Muscle layer of duodenum (tissue), 2 donors: ENCODE results near the gene NOC2L.

Experiments
- H3K27ac ChIP-seq: one replicate; pipeline ENCODE4 v1.7.0; 2013; ENCODE audit warnings: mild to moderate bottlenecking, low read length
- H3K27me3 ChIP-seq: one replicate; pipeline ENCODE4 v1.7.0; 2013; ENCODE audit warnings: low read depth, mild to moderate bottlenecking, control low read depth, low read length
- H3K36me3 ChIP-seq, 2 donors: one replicate each; pipeline ENCODE4 v1.7.0; 2013; ENCODE audit warnings: low read length in 2 of 2, control low read depth in 1 of 2, mild to moderate bottlenecking in 1 of 2; ENCODE audit not compliant: insufficient read depth in 2 of 2, control insufficient read depth in 1 of 2
- H3K4me1 ChIP-seq, 2 donors: one replicate each; pipeline ENCODE4 v1.7.0; 2013; ENCODE audit warnings: low read length in 2 of 2, mild to moderate bottlenecking in 2 of 2, control low read depth in 1 of 2, moderate library complexity in 1 of 2; ENCODE audit not compliant: insufficient read depth in 2 of 2, control insufficient read depth in 1 of 2
- H3K4me3 ChIP-seq, 2 donors: one replicate each; pipeline ENCODE4 v1.7.0; 2013; ENCODE audit warnings: low read length in 2 of 2, low read depth in 1 of 2, mild to moderate bottlenecking in 1 of 2
- H3K9me3 ChIP-seq, 2 donors: one replicate each; pipeline ENCODE4 v1.7.0; 2013; ENCODE audit warnings: low read length in 2 of 2, control low read depth in 1 of 2, mild to moderate bottlenecking in 1 of 2; ENCODE audit not compliant: control insufficient read depth in 1 of 2
- donor health status: healthy.

NOC2L gene

DNA sequence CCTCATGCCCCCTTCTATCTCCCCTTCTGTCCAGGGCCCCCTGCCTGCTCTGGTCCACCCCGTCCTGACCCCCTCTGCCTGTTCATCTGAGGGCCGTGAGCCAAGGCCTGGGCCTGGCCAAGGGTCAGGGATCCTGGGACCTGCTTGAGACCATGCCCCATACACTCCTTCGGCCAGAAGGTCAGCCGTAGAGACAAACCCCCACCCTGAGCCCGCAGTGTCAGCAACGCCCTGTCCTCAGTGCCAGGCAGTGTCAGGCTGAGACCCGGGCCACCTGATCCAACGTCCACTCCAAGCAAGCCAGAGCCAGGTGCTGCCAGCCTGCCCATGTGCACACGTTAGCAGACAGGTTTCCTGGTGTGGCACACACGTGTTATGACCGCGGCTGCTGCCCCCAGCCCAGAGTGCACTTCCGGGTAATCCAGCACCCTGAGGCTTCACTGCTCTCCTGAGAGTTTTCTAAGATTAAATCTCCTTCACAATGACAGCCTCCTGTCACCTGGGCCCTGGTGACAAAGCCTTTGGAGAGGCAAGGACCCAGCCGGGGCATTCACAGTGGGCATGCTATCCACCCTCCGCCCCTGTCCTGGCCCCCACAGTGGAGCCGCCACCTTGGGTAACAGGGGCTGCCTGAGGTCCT is 45.4 kb downstream of the NOC2L start:
- H3K9me3 ChIP-seq: no peaks in the 10 kb centered on the region
- peaks cover 0 to 5% of the 10 kb centered on the region in 2 donors for H3K4me1 ChIP-seq
- H3K27me3 ChIP-seq: peaks cover 21% of the 10 kb centered on the region
- H3K27ac ChIP-seq: no peak overlapping the region
- no peak overlapping the region for H3K4me3 ChIP-seq
- H3K36me3 ChIP-seq: no peaks in the 10 kb centered on the region

DNA sequence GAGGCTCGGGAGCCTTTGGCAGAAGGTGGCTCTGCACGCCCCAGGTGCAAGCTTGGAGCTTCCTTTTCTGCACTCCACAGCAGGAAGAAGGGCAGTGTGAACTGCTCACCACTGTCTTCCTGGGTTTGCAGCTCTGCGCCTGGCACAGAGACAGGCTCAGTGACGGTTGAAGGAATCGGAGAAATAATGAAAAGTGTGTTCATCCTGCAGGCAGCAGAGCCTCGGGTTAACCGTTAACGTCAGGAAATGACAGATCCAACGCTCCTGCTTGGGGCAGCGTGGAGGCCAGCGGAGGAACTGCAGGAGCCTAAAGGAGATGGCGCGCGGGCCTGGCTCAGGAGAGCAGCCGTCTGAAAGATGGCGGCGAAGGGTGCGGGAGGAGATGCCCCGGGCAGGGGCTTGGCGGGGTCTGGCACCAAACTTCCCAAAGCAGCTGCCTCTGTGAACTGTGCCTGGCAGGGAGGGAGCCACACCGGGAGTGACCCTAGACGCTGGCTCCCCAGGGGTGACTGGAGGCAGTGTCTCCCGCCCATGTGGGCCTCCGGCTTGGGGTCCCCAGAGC is 46.2 kb downstream of the NOC2L start:
- Histone ChIP-seq H3K27me3 (peaks cover 13% of the 10 kb centered on the region), H3K4me3 (no peak overlapping the region), H3K36me3 (no peaks in the 10 kb centered on the region), H3K27ac (no peak overlapping the region), H3K9me3 (no peaks in the 10 kb centered on the region), H3K4me1 (peaks cover 0 to 5% of the 10 kb centered on the region in 2 donors)

DNA sequence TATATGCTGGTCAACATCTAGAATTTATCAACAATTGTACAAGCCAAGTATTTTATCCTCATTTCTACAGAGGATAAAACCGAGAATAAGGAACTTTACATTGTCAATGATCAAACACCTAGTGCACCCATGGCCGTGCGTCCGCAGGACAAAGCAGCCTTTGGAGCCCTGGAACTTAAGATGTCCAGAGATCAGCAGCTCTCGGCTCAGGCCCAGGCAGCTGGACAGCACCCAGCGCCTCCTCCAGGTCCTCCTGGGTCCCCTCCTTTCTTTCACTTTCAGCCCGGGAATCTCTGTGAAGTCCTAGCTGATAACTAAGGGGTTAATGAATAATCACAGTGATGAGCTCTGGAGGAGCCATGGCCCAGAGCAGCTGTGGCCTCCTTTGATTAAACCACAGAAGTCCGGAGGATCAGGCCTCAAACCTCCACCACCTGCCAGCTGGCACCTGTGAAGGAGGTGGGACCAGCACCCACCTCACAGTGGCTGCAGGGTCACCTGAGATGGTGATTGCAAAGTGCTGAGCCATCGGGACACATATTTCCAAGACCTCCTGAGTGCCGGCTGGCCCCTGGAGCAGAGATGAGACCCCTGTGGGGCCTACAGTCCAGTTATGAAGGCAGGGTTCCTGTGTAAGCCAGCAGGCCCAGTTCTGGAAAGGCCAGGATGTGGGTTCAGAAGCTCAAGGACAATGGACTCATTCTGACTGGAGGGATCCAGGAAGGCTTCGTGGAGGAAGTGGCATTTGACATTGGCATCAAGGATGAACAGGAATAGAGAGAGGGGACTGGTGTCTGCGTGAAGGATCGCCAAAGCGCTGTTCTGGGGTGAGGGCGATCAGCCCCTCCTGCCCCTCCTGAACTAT is 46.9 kb downstream of the NOC2L start:
- peaks cover 0 to 5% of the 10 kb centered on the region in 2 donors for H3K4me1 ChIP-seq
- H3K36me3 ChIP-seq: no peaks in the 10 kb centered on the region
- no peak overlapping the region for H3K4me3 ChIP-seq
- H3K27ac ChIP-seq: no peak overlapping the region
- peaks cover 13% of the 10 kb centered on the region for H3K27me3 ChIP-seq
- H3K9me3 ChIP-seq: no peaks in the 10 kb centered on the region

DNA sequence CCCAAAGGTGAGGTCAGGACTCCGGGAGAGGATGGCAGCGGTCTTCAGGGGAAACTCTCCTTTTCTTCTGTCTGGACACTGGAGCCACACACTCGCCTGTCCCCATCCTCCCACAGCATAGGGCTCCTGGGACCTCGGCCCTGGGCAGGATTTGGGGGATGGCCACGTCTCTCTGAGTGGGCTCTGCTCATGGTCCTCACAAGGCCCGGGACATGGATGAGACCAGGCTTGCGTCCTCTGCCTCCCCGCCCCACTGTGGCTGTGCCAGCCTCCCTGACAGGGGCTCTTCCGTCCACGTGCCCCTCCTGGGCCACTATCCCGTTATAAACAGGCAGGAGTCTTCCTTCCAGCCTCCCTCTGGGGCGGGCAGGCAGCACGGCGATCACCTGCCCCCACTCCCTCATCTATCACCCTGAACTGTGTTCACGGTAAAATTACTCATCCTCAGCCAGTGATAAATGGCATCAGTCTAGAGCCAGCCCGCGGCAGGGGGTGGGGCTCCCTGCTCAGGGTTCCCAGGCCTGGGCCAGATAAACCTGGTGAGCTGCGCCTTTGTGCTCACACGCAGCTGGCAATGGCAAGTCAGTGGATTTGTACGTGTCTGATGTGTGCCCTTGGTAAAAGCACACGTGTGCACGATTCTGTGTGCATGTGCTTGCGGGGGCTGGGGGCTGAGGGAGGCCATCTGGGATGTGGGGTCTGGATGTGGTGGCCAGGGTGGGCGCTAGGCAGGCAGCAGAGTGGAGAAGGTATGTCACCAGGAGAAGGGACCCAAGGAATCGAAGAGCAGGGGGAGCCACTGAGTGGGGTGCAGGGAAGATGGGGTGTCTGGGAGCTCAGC is 48.0 kb downstream of the NOC2L start:
- H3K27me3 ChIP-seq: peaks cover 16% of the 10 kb centered on the region
- H3K4me1 ChIP-seq: peaks cover 0 to 8% of the 10 kb centered on the region in 2 donors
- no peaks in the 10 kb centered on the region for H3K36me3 ChIP-seq
- no peak overlapping the region for H3K4me3 ChIP-seq
- no peaks in the 10 kb centered on the region for H3K9me3 ChIP-seq
- no peak overlapping the region for H3K27ac ChIP-seq

DNA sequence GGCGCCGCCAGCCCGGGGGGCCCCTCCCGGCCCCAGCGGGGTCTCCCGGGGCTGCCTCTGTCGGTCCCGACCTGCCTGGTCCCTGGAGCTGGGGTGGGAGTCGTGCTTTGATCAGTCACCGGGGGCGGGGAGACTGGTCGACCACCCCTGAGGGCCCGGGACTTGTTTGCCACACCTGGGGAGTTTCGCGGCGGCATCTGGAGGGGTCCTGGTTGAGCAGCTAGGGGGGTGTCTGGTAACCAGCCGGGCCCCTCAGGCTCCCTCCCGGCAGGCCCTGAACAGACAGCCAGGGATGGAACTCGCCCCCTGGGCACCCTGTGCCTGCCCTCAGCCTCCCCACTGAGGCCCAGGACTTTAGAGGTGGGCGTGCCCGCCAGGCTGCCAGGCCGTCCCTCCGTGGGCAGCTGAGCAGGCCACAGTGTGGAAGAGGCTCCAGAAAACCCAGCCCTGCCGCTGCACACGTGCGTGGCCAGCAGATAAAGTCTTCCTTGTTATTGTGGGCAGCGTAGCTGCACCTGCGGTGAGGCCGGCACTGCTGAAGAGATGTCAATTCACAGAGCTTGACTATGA is 48.7 kb downstream of the NOC2L start:
- peaks cover 0 to 15% of the 10 kb centered on the region in 2 donors for H3K4me1 ChIP-seq
- peak overlapping the region in 1 of 2 donors; percentile 32 for H3K4me3 ChIP-seq
- no peaks in the 10 kb centered on the region for H3K9me3 ChIP-seq
- no peaks in the 10 kb centered on the region for H3K36me3 ChIP-seq
- H3K27ac ChIP-seq: no peak overlapping the region
- H3K27me3 ChIP-seq: peaks cover 11% of the 10 kb centered on the region

DNA sequence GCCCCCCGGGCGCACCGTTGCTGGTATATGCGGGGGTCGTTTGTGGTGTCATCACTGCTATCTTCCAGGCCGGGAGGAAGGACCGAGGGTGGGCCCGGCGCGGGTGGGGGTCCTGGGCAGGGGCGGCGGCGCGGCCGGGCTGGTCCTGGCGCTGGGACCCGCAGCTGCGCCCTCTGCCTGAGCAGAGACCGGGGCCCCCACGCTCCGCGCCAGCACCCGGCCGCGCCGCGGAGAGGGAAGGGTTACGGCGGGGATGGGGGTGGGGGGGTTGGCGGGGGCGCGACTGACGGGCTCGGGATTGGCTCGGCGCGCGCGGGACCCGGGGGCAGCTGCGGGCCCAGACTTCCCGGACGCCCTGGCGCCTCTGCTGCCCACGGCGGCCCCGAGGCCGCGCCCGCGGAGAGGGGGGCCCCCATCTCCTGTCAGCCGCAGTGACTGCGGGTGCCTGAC is 49.2 kb downstream of the NOC2L start:
- Histone ChIP-seq H3K27ac (no peak overlapping the region), H3K9me3 (no peaks in the 10 kb centered on the region), H3K4me1 (peaks cover 0 to 20% of the 10 kb centered on the region in 2 donors), H3K27me3 (peaks cover 11% of the 10 kb centered on the region), H3K4me3 (peak overlapping the region in 1 of 2 donors; percentile 32), H3K36me3 (no peaks in the 10 kb centered on the region)

DNA sequence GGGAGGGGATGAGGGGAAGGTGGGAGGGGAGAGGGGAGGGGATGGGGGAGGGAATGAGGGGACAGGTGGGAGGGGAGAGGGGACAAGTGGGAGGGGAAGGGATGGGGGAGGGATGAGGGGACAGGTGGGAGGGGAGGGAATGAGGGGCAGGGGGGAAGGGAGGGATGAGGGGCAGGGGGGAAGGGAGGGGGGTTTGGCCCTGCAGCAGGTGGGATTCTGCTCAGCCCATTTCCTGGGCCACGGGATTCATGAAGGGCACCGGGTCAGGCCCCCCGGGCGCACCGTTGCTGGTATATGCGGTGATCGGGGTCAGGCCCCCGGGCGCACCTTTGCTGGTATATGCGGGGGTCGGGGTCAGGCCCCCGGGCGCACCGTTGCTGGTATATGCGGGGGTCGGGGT is 50.4 kb downstream of the NOC2L start:
- peaks cover 11% of the 10 kb centered on the region for H3K27me3 ChIP-seq
- H3K4me1 ChIP-seq: peaks cover 0 to 26% of the 10 kb centered on the region in 2 donors
- H3K4me3 ChIP-seq: no peak overlapping the region

DNA sequence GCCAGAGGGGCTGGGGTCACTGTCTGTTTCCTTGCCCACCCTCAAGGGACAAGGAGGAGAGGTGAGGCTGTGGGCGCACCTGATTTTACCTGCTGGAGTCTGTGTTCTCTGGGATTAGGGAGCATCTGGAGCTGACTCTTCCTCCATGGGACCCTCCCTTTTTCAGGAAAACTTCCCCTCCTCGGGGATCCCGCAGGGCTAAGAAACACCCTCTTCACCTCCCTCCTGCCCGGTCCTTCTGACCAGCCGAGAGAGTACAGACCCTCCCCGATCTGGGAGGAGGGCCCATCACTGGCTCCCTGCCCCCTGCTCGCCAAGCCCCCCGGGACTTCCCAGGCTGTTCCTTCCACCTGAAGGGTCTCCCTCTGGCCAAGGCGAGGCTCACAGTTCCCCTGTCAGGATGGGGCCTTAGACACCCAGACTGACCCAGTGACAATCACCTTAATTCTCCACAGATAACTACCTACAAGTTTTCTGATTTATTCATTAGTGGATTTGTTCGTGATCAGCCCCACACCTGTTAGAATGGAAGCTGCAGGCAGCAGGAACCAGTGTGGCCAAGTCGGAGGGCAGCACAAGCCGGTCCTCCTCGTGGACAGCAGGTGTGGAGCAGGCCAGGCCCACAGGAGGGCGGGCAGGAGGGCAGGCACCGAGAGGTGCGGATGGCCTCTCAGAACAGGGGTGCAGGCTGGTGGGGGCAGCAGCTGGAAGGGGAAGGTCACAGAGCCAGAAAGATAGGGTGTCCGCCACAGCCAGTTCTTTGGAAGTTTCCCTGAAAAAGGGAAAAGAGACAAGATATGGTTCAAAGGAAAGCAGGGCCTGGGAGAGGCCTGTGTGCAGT is 51.2 kb downstream of the NOC2L start:
- no peak overlapping the region for H3K4me3 ChIP-seq
- peaks cover 0 to 26% of the 10 kb centered on the region in 2 donors for H3K4me1 ChIP-seq
- no peaks in the 10 kb centered on the region for H3K9me3 ChIP-seq
- no peak overlapping the region for H3K27ac ChIP-seq
- H3K27me3 ChIP-seq: peaks cover 11% of the 10 kb centered on the region
- H3K36me3 ChIP-seq: no peaks in the 10 kb centered on the region

More for the DNA sequence above, 50.4 kb downstream of the NOC2L start:
- no peak overlapping the region for H3K27ac ChIP-seq
- no peaks in the 10 kb centered on the region for H3K9me3 ChIP-seq
- H3K36me3 ChIP-seq: no peaks in the 10 kb centered on the region

DNA sequence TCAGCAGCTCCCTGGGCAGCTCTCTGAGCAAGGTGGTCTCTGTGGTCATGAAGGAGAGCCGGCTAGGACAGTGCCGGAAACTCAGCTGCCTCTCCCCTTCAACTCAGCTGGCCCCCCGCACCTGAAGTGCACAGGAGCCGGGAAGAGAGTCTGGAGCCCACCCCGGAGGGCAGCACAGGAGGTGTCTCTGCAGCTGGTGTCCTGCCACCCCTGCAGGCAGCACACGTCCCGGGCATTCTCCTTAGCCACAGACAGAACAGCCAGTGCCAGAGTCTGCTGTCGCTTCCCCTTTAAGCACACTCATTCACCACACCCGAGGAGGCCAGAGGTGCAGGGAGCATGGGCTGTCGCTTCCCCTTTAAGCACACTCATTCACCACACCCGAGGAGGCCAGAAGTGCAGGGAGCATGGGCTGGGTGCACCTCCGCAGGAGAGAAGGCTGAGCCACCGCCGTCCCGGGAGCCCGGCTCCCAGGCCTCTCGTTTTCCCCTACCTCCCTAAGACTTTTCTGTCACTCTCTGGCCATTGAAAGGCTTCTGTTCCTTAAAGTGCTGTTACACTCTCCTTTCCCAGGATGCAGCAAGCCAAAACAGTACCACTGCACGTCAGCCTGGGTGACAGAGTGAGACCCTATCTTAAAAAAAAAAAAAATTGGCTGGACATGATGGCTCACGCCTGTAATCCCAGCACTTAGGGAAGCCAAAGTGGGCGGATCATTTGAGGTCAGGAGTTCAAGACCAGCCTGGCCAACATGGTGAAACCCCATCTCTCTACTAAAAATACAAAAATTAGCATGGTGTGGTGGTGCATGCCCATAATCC is 52.2 kb downstream of the NOC2L start:
- H3K4me1 ChIP-seq: peaks cover 0 to 26% of the 10 kb centered on the region in 2 donors
- H3K27ac ChIP-seq: no peak overlapping the region
- H3K4me3 ChIP-seq: no peak overlapping the region
- no peaks in the 10 kb centered on the region for H3K9me3 ChIP-seq
- H3K27me3 ChIP-seq: peaks cover 5% of the 10 kb centered on the region
- H3K36me3 ChIP-seq: no peaks in the 10 kb centered on the region
